Stomach (tissue), 9 donors: Measurements from ENCODE around the gene TERB1. TPM values are rescaled to one million over a fixed set of nuclear protein-coding genes. Genes with fewer than 3 reads are reported as not detected.

Experiments
- DNase-seq, 2 donors: peaks; one replicate each; pipeline versions ENCODE4 v3.0.0 to v3.0.0-alpha.2; 2013 to 2019
- H3K27ac ChIP-seq, 5 donors: fragments of 200-600 bp in 4 of 5; sonication (generic) in 4 of 5; one replicate each; pipeline ENCODE4 v1.5.1; 2013 to 2019; ENCODE audit warnings: mild to moderate bottlenecking in 1 of 5, moderate library complexity in 1 of 5
- H3K27me3 ChIP-seq, 3 donors: fragments of 200-600 bp; sonication (generic); one replicate each; pipeline ENCODE4 v1.5.1; 2017 to 2019; ENCODE audit warnings: mixed run types in 1 of 3
- H3K36me3 ChIP-seq, 4 donors: fragments of 200-600 bp; sonication (generic); 1 replicate in 3 of 4; 2 replicates in 1 of 4; pipeline ENCODE4 v1.5.1; 2016 to 2019
- H3K4me1 ChIP-seq, 4 donors: fragments of 200-600 bp; sonication (generic); one replicate each; pipeline ENCODE4 v1.5.1; 2016 to 2019
- H3K4me3 ChIP-seq, 4 donors: fragments of 200-600 bp; sonication (generic) in 3 of 4; one replicate each; pipeline ENCODE4 v1.5.1; 2016 to 2019; ENCODE audit warnings: mild to moderate bottlenecking in 1 of 4
- H3K9me3 ChIP-seq, 4 donors: fragments of 200-600 bp; sonication (generic); one replicate each; pipeline ENCODE4 v1.5.1; 2016 to 2019
- CTCF ChIP-seq, 7 experiments: fragments of 450-650 bp in 4 of 7; fragments of 200-600 bp in 3 of 7; sonication (generic) in 3 of 7; IDR thresholded peaks; one replicate each; pipeline ENCODE4 v1.5.1; 2016 to 2019; ENCODE audit warnings: antibody characterized with exemption in 7 of 7, control low read depth in 2 of 7, mild to moderate bottlenecking in 1 of 7
- EP300 ChIP-seq: sonication (generic); formaldehyde crosslinking; IDR thresholded peaks from one replicate; pipeline ENCODE4 v1.6.1; 2017; ENCODE audit warnings: antibody characterized with exemption
- POLR2A ChIP-seq, 4 donors: fragments of 450-650 bp; IDR thresholded peaks; one replicate each; pipeline ENCODE4 v1.6.1; 2016; ENCODE audit warnings: antibody characterized with exemption in 4 of 4, control low read depth in 2 of 4, mild to moderate bottlenecking in 1 of 4, moderate library complexity in 1 of 4
- POLR2AphosphoS5 ChIP-seq, 3 donors: sonication (generic); formaldehyde crosslinking; IDR thresholded peaks; one replicate each; pipeline ENCODE4 v1.6.1; 2016; ENCODE audit warnings: antibody characterized with exemption in 3 of 3
- WGBS, 5 donors: extraction: QIAGEN DNeasy Blood & Tissue Kit in 3 of 5; methylation state at CpG; one replicate each; pipeline versions ENCODE4 v1.1.5 to v1.1.7; 2013 to 2018; 5-methylcytosine and 5-hydroxymethylcytosine counted together
- intact Hi-C: fragments of 100-400 bp; cut with DNase I; formaldehyde crosslinking; loops from one replicate; pipeline ENCODE4 v1.15.1; 2023; ENCODE audit warnings: low total_unique reads
- polyA plus RNA-seq, 3 donors: library from polyadenylated mRNA; stranded (reverse); fragments of 200-250 nt; gene quantifications; one replicate each; pipeline ENCODE4 v1.2.3, GENCODE V29; 2013
- total RNA-seq, 5 donors: library from RNA; depleted of rRNA; stranded (reverse); fragments of >200 nt; gene quantifications; one replicate each; pipeline versions ENCODE4 v1.1.0 to v1.2.3, GENCODE V29; 2014 to 2016
- donor health status: healthy with polysubstance abuse.
- donor health status: Bipolar disorder and iron deficiency.
- donor health status: healthy.

The TERB1 gene
- total and polyA plus RNA-seq, 8 donors: not detected

- 90 to 98% (median 93%) methylated on average over 2 of the region's 2 CpGs for WGBS, 5 donors
- Histone ChIP-seq H3K27me3 (no peaks in the 10 kb centered on the region), H3K4me3 (no peak overlapping the region), H3K9me3 (no peaks in the 10 kb centered on the region), H3K4me1 (no peaks in the 10 kb centered on the region), H3K36me3 (peaks cover 42 to 100% (median 100%) of the 10 kb centered on the region in 4 donors), H3K27ac (no peak overlapping the region)
- DNase-seq: no peak
- intact Hi-C loops: no loop called here
- no peak for TF ChIP-seq POLR2AphosphoS5 (IDR thresholded peaks at IDR 0.05)
- no peak for TF ChIP-seq POLR2A (IDR thresholded peaks at IDR 0.05)
- no peak for TF ChIP-seq EP300
- no peak for TF ChIP-seq CTCF (IDR thresholded peaks at IDR 0.05)
These were observed 13.3 kb upstream of the TERB1 start for GRCh38 chr16:66814734-66815133.

- Histone ChIP-seq H3K27me3 (no peaks in the 10 kb centered on the region), H3K36me3 (peaks cover 32 to 100% (median 99%) of the 10 kb centered on the region in 4 donors), H3K27ac (no peak overlapping the region), H3K4me3 (no peak overlapping the region), H3K9me3 (no peaks in the 10 kb centered on the region), H3K4me1 (no peaks in the 10 kb centered on the region)
- TF ChIP-seq POLR2AphosphoS5 (IDR thresholded peaks at IDR 0.05) (no peak), EP300 (no peak), CTCF (IDR thresholded peaks at IDR 0.05) (no peak)
- no peak for DNase-seq
- 92 to 99% (median 97%) methylated on average over 7 of the region's 7 CpGs for WGBS, 5 donors
- intact Hi-C loops: no loop called here
These were observed 9.7 kb upstream of the TERB1 start for GRCh38 chr16:66811043-66811442.

GRCh38 chr16:66810391-66810790, 9.0 kb upstream of the TERB1 start:
- intact Hi-C loops: no loop called here
- Histone ChIP-seq H3K27ac (no peak overlapping the region), H3K4me3 (no peak overlapping the region), H3K27me3 (no peaks in the 10 kb centered on the region), H3K9me3 (no peaks in the 10 kb centered on the region), H3K4me1 (no peaks in the 10 kb centered on the region), H3K36me3 (peaks cover 33 to 100% (median 99%) of the 10 kb centered on the region in 4 donors)
- DNase-seq: no peak
- TF ChIP-seq POLR2AphosphoS5 (IDR thresholded peaks at IDR 0.05): no peak
- no peak for TF ChIP-seq CTCF (IDR thresholded peaks at IDR 0.05)
- TF ChIP-seq EP300: no peak
- no peak for TF ChIP-seq POLR2A (IDR thresholded peaks at IDR 0.05)
- WGBS, 5 donors: 85 to 95% (median 95%) methylated on average over 4 of the region's 4 CpGs

- TF ChIP-seq POLR2AphosphoS5 (IDR thresholded peaks at IDR 0.05): no peak
- no peak for TF ChIP-seq CTCF (IDR thresholded peaks at IDR 0.05)
- no peak overlapping the region for H3K27ac ChIP-seq
- H3K27me3 ChIP-seq: no peaks in the 10 kb centered on the region
- peaks cover 39 to 100% (median 99%) of the 10 kb centered on the region in 4 donors for H3K36me3 ChIP-seq
- no peak for DNase-seq
- no peaks in the 10 kb centered on the region for H3K9me3 ChIP-seq
- H3K4me3 ChIP-seq: no peak overlapping the region
- intact Hi-C loops: no loop called here
- 90 to 95% (median 94%) methylated on average over 4 of the region's 4 CpGs for WGBS, 5 donors
- no peaks in the 10 kb centered on the region for H3K4me1 ChIP-seq
These were observed 8.4 kb upstream of the TERB1 start for GRCh38 chr16:66809765-66810164.
